GM19438 (cell line): ENCODE measurements around the gene HELQ.
"Not testable (repeated sequence)": the region's sequence is repeated elsewhere in the genome, so short reads cannot be mapped to it uniquely, and the experiment has no call there.

Source experiments
- ATAC-seq: cut with Tn5 transposase; IDR thresholded peaks from one replicate; pipeline ENCODE4 v1.9.1; 2021; ENCODE audit warnings: low read depth; ENCODE audit not compliant: unreplicated experiment

The HELQ gene, protein sequence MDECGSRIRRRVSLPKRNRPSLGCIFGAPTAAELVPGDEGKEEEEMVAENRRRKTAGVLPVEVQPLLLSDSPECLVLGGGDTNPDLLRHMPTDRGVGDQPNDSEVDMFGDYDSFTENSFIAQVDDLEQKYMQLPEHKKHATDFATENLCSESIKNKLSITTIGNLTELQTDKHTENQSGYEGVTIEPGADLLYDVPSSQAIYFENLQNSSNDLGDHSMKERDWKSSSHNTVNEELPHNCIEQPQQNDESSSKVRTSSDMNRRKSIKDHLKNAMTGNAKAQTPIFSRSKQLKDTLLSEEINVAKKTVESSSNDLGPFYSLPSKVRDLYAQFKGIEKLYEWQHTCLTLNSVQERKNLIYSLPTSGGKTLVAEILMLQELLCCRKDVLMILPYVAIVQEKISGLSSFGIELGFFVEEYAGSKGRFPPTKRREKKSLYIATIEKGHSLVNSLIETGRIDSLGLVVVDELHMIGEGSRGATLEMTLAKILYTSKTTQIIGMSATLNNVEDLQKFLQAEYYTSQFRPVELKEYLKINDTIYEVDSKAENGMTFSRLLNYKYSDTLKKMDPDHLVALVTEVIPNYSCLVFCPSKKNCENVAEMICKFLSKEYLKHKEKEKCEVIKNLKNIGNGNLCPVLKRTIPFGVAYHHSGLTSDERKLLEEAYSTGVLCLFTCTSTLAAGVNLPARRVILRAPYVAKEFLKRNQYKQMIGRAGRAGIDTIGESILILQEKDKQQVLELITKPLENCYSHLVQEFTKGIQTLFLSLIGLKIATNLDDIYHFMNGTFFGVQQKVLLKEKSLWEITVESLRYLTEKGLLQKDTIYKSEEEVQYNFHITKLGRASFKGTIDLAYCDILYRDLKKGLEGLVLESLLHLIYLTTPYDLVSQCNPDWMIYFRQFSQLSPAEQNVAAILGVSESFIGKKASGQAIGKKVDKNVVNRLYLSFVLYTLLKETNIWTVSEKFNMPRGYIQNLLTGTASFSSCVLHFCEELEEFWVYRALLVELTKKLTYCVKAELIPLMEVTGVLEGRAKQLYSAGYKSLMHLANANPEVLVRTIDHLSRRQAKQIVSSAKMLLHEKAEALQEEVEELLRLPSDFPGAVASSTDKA

DNA sequence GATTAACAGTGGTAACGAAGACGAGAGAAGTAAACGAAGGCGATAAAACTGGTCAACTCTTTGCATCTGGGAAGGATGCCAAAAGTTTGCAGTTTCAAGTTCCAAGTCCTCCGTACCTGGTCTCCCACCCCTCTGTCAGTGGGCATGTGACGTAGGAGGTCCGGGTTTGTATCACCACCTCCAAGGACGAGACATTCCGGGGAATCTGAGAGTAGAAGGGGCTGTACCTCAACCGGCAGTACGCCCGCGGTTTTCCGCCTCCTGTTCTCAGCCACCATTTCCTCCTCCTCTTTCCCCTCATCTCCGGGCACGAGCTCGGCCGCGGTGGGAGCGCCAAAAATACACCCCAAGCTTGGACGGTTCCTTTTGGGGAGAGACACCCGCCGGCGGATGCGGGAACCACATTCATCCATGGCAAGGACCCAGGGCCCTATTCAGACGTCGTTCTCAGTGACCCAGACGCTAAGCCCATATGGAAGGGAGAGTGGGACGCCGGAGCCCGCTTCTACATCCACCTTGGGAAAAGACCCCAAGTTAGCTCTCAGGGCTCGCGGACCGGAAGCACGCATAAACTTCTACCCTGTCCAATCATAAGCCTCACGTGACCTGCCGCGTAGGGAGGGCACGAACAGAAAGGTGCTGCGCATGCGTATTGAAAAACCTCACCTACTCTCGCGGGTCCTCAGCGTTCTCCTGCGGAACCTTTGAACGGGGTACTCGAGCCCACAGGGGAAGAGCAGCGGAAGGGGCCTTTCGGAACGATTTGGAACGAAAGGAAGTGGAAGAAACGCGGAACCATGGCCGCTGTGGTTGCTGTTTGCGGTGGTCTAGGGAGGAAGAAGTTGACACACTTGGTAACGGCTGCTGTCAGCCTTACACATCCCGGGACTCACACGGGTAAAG is at the start of gene HELQ, which contains the start of gene MRPS18C:
Gene HELQ, minus strand, starts transcription at position 543 of the 903 bp plus-strand sequence. Its CDS starts 130 bp downstream, at position 413.
Gene MRPS18C, plus strand, starts transcription at position 778 of the 903 bp plus-strand sequence. Its CDS starts 20 bp downstream, at position 798.
- ATAC-seq = peak; percentile 93

DNA sequence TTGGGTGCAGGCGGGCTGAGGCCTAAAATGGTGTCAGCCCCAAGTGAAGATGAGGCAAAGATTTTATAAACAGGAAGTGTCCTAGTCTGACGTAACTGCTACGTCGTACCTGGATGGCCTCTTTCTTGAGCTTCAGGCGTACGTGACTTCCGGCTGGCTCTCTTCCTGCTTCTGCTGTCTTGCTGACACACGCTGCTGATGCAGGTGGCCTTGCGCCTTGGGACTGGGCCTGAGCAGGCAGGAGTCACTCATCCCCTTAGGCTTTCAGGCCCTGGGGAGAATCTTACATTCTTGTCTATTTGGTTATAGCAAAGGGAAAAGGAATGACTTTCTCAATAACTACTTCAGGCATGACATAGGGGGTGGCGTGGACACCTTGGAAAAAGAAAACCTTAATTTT is 49.4 kb upstream of the HELQ start:
- ATAC-seq = no peak

DNA sequence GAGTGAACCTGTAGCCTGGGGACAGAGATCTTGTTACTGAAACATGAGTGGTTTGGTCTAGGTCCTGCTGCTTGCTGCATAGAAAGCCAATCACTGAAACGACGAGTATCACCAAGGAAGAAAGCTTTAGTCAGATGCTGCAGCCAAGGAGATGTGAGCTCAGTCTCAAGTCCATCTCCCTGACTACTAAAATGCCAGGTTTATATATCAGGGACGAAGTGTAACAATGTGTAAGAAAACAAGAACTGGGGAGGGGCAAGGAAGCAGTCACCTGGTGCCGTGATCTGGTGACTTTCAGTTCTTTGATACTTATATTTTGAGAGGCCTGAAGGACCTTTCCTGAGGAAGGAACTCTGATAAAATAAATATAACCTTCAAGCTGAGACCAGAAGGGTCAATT is 48.9 kb upstream of the HELQ start:
- ATAC-seq = no peak

DNA sequence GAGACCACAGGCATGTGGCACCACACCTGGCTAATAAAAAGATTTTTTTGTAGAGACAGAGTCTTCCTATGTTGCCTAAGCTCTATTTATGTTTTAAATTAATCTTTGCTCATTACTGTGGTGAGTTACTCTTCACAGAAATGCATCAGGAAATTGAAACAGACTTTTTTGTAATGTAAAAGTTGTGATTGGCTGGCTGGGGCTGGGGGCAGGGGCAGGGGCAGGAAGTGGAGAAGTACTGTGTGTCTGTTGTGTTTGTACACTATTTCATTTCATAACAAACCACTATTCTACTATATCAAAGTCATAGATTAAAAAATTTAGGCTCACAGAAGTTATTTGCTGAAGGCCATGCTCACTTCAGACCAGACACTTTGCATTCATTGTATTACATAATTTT is 48.4 kb upstream of the HELQ start:
- no peak for ATAC-seq

DNA sequence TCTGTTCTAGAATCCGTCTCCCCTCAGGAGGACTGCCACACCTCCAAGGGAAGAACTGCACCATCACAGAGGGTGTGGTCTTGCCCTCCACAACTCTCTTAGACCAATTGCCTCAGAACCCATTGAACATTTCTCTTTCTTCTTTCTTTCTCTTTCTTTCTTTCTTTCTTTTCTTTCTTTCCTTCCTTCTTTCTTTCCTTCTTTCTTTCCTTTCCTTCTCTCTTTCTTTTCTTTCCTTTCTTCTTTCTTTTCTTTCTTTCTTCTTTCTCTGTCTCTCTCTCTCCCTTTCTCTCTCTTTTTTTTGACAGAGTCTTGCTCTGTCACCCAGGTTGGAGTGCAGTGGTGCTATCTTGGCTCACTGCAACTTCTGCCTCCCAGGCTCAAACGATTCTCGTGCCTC is 46.0 kb upstream of the HELQ start:
- not testable (repeated sequence) for ATAC-seq

DNA sequence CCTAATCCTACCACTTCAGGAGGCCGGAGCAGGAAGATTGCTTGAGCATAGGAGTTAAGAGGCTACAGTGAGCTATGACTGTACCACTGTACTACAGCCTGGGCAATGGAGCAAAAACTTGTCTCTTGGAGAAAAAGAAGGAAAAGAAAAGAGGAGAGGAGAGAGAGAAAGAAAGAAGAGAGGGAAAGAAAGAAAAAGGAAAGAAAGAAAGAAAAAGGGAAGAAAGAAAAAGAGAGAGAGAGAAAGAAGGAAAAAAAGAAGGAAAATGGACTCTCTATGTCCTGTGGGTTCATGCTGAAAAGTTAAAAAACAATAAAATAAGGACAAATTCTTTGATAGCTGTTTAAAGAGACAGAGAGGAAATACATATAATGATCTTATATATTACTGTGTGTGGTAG is 42.6 kb upstream of the HELQ start:
- no peak for ATAC-seq

DNA sequence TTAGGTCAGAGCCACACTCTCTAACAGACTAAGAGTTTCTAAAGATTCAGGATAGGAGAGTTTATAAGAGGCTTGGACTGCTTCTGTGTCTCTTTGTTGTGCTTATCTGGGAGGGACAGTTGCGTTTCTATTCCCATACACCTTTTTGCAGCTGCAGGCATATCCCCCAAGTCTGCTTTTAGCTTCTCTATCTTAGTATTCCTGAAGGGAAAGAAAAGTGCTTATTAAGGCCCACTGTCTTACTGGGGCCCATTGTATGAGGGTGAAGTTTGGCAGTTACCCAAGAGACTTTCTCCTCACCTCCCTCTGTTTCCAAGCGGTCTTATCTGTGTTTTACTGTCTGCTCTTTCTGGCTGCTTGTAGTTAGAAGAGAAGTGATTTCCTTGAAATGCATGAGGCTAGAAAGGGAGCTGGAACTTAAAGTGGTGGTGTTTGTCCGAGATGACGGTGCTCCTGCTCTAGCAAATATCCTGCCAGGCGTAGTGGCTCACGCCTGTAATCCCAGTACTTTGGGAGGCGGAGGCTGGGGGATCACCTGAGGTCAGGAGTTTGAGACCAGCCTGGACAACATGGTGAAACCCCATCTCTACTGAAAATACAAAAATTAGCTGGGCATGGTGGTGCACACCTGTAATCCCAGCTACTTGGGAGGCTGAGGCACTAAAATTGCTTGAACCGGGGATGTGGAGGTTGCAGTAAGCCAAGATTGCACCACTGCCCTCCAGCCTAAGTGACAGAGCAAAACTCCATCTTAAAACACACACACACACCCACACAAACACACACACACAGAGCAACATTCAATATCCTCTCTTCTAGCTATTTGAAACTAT is 40.7 kb upstream of the HELQ start:
- ATAC-seq = not testable (repeated sequence)

DNA sequence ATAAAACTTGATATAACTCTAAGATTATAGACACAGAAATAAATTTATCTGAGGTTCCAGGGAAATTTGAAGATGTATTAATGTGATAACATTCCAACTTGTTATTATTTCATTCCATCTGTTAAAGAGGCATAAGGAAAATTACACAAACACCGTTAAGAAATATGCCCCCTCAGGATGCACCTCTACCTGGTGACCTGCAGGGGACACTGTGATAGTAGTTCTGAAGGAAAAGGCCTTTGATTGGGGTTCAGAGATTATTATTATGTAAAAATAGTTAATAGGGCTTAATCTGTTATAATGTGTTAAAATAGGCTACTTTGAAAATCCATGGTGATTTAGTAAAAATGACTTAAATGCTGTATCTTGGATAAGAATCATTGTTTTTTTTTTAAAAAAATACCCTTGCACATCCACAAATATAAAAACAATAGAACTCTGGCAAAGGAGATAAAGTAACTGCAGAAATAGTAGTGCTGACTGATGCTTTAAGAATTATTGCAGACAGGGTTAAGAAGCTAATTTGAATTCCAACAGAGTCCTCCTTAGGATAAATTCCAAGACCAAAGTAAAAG is 35.3 kb upstream of the HELQ start:
- no peak for ATAC-seq

DNA sequence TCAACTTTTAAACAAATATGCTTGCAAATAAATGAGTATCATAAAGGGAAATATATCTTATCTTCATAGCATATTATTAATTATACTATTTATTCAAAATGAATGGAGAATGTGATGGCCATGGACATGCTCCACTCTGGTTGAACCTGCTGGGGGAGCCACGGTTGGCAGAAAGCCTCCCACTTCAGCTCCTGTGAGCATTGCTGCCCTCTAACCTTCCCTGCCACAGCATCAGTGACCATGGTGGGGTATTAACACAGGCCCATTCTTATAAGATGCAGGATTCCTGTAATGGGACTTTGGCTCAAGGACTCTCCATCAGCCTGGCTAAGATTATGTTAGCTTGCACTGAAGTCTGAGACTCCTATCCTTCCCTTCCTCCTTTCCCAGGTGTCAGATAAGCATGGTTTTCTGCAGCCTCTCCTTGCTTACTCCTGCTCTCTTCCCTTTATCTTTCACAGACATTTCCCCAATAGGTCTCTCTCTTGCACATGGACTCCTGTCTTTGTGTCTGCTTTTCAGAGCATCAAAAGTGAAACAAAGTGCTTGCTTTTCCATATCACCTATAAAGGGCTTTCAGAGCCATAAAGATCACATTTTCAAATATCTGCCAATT is 34.2 kb upstream of the HELQ start:
- ATAC-seq = no peak

DNA sequence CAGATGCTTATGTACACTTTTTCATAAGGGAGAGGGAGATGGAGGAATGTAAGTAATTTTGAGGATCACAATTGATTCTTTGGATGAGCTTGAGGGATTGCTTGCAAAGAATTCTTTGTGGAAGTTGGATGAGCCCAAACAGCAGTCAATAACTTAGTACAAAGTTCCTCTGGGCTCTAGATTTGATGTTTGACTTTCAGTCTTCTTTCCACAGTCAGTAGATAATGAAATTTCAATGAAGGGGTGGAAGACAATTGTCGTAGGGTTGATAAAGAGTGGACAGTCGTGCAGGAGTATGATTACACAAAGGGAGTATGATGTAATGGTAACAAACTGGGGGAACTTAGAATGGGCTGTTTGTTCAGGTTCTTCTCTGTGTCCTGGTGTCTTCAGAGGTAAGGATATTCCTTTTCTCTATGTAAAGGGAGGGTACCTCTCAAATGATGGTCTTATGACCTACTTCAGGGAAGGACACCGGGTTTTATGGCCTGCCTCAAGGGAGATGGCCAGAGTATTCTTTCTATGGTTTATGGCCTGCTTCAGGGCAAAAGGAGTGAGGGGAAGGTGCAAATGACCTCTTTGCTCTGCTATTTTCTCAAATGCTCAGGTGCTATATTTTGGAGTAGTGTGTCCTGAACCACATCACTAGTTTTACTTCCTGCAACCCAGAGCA is 31.0 kb upstream of the HELQ start:
- ATAC-seq = no peak

DNA sequence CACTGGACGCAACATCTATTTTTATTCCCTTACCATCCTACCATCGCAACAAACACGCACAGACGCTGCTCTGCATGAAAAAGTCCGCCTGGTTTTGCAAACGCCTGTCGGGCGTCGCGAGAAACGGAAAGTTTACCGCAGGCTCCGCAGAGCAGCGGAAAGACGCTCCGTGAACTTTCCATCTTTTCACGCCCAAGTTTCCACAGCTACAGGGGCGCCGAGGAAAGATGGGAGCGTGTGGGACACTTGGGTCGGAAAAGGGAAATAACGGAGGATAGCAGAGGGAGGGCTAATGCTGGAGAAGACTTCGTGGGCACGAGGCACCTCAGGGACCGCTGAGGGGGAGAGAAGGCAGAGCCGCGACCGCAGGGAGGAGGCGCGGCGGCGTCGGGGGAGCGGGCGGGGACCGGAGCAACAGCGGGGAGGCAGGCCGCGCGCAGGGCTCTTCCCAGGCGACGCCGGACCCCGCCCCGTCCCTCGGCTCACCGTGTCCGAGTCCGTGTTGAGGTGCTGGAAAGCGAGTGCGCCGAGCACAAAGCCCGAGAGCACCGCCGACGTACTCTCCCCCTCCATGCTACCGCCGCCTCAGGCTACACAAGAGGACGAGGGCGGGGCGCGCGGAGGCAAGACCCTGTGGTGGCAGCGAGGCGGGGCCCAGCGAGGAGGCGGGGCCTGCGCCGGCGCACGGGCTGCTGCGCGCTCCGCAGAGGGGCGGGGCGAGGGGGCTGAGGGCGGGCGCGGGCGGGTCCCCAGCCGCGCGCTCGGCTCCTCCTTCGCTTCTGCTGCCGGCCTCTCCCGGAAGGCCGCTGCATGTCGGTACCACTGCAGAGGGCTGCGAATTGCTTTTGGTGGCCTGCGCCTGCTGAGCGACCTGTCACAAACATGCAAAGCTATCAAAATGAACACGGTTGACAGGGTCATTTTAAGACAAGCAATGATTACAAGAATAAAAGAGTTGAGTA is 29.2 kb upstream of the HELQ start, which contains the start of gene ABRAXAS1:
Gene ABRAXAS1, minus strand, starts transcription at position 601 of the 962 bp plus-strand sequence. Its CDS starts 28 bp downstream, at position 573.
- ATAC-seq = peak; percentile 95

DNA sequence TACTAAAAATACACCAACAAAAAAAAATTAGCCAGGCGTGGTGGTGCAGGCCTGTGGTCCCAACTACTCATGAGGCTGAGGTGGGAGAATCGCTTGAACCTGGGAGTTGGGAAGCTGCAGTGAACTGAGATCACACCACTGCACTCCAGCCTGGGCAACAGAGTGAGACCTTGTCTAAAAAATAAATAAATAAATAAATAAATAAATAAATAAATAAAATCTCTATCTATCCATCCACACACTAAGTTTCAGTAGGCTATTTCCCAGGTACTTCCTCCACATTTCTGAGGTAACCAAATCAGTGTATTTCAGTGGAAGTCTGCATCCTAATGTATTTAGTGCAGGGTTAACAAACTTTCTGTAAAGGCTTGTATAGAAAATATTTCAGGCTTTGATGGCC is 18.3 kb upstream of the HELQ start:
- ATAC-seq = no peak

DNA sequence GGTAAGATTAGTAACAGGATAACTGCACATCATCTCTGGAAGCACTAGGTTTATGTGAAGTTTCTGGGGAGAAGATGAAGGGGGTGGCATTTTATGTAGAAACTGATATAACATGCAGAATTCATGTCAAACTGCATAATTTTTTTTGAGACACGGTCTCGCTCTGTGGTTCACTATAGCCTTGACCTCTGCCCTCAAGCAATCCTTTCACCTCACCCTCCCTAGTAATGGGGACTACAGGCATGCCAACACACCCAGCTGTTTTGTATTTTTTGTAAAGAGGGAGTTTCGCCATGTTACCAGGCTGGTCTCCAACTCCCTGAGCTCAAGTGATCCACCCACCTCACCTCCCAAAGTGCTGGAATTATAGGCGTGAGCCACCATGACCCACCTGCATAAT is 17.8 kb upstream of the HELQ start:
- ATAC-seq = no peak

DNA sequence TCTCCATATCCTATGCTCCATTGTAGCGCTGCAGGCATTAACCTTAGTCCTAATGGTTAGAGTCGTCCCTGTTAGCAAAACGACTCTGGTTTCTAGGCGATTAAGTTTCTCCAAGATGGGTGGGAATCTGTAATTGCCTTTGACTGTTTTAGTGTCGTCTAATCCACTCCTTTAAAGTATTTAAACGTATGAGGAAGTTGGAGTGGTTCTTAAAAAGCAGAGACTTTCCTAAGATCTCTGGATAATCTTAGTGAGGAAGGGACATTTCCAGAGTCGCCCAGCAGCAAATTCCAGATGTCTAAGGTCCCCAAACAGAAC is 520 bp upstream of the HELQ start:
- no peak for ATAC-seq

DNA sequence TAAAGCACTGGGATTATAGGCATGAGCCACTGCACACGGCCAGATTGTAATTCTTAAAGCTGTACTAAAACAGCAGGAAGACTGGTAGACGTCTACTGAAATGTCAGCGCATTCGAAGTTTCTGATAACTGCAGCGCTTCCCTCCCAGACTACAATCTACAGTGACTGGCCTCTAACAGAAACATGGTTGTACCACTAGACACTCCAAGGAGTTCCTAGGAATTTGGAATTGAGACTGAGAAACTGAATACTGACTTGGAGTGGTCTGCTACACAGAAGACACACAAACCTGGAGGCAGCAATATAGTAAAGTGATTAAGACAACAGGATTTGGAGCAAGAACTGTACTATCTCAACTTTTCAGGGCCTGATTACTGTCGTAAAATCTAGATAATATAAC is 937 bp downstream of the HELQ start:
- no peak for ATAC-seq

DNA sequence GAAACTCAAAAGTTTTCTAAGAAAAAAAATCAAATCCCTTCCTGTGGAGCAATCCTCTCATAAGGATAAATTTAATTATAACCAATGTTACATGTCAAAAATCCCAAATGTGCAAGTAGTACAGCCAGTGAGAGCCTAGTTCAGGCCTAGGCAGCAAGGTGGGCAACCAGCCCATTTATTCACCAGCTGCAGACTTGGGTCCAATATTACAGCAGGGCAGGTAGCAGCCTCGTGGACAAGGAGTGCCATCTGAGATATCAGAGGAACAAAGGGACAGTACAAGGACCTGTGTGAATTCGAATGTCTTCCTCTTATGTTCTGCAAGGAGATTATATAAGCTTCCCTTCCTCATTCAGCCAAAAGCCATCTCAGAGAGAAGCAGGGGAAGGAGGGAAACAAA is 6.6 kb downstream of the HELQ start:
- ATAC-seq = no peak

DNA sequence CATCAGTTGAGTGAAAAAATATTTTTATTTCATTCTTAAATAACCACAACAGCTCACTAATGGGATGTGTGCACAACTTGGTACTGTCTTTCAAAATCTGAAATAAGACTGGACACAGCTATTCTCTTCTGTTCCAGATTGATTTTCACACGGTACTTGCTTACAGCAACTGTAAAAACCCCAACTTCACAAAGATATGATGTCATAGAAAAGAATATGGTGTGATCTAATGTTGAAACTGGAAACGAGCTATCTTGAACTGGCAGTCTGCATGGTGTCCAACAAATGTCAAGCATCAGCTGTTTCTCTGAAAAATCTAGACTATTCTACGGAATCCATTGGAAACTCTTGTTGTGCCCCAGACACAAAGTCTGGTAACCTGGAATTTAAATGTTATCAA is 14.7 kb downstream of the HELQ start:
- no peak for ATAC-seq
